H1 (cell line): ENCODE results near the gene CCL17. TPM values are rescaled to one million over a fixed set of nuclear protein-coding genes. Genes with fewer than 3 reads are reported as not detected.

ENCODE experiments used
- CTCF ChIA-PET: fragments of 300-600 bp; sonication (Branson Sonifier 250); formaldehyde crosslinking; loops from one replicate; lab custom pipeline; 2021; ENCODE audit not compliant: partially characterized antibody; lab: Charles Lee
- POLR2A ChIA-PET: fragments of 300-600 bp; sonication (Branson Sonifier 250); formaldehyde crosslinking; loops from one replicate; lab custom pipeline; 2021; ENCODE audit warnings: inconsistent platforms; ENCODE audit not compliant: partially characterized antibody; lab: Charles Lee
- DNase-seq, 2 experiments: peaks; one replicate each; pipeline versions ENCODE4 v3.0.0 to v3.0.0-alpha.2; 2010 to 2022; ENCODE audit warnings: low spot score in 2 of 2, low read depth in 1 of 2, mixed read lengths in 1 of 2
- FAIRE-seq: peaks from 2 replicates; lab custom pipeline; 2011; peaks lifted over from hg19 to GRCh38; lab: Jason Lieb, UNC
- H2AFZ ChIP-seq: 2 replicates; pipeline ENCODE4 v1.8.1; 2012; ENCODE audit warnings: low read length, inconsistent platforms
- H2AK5ac ChIP-seq: 2 replicates; pipeline ENCODE4 v1.6.1; 2013; ENCODE audit warnings: low read depth, low read length
- H2BK120ac ChIP-seq: replicated peaks from 2 replicates; pipeline ENCODE3; 2013; ENCODE audit warnings: low read depth, low read length, inconsistent platforms
- H2BK12ac ChIP-seq: 2 replicates; pipeline ENCODE4 v1.6.1; 2013; ENCODE audit warnings: low read depth, low read length
- H2BK15ac ChIP-seq: 2 replicates; pipeline ENCODE4 v1.6.1; 2013; ENCODE audit warnings: low read length
- H2BK20ac ChIP-seq: 2 replicates; pipeline ENCODE4 v1.6.1; 2013; ENCODE audit warnings: low read length
- H2BK5ac ChIP-seq: 2 replicates; pipeline ENCODE4 v1.6.1; 2013; ENCODE audit warnings: low read depth, low read length
- H3K14ac ChIP-seq: 2 replicates; pipeline ENCODE4 v1.6.1; 2013; ENCODE audit warnings: inconsistent platforms; ENCODE audit not compliant: insufficient read length
- H3K18ac ChIP-seq: 2 replicates; pipeline ENCODE4 v1.6.1; 2013; ENCODE audit warnings: low read length; ENCODE audit errors: extremely low read depth
- H3K23ac ChIP-seq: 2 replicates; pipeline ENCODE4 v1.6.1; 2013; ENCODE audit warnings: inconsistent platforms; ENCODE audit not compliant: insufficient read length
- H3K23me2 ChIP-seq: 2 replicates; pipeline ENCODE4 v1.6.1; 2013; ENCODE audit warnings: low read depth, low read length
- H3K27ac ChIP-seq: 2 replicates; pipeline ENCODE4 v1.6.1; 2011; ENCODE audit warnings: low read depth, low read length, inconsistent platforms
- H3K27me3 ChIP-seq, 4 experiments: replicated peaks in 1 of 4; 1 replicate in 1 of 4; 2 replicates in 3 of 4; pipeline versions ENCODE4 v1.6.1 to v1.8.1; 2011 to 2013; ENCODE audit warnings: low read length in 3 of 4, mild to moderate bottlenecking in 3 of 4, inconsistent platforms in 2 of 4, mixed read lengths in 2 of 4, moderate library complexity in 1 of 4; ENCODE audit not compliant: control insufficient read depth in 3 of 4, insufficient read depth in 3 of 4; ENCODE audit errors: extremely low read depth in 1 of 4
- H3K36me3 ChIP-seq, 4 experiments: 2 replicates each; pipeline versions ENCODE4 v1.6.1 to v1.8.1; 2011 to 2013; ENCODE audit warnings: mild to moderate bottlenecking in 4 of 4, low read length in 3 of 4, moderate library complexity in 2 of 4, control low read depth in 1 of 4, inconsistent platforms in 1 of 4; ENCODE audit not compliant: insufficient read depth in 4 of 4, control insufficient read depth in 2 of 4
- H3K4ac ChIP-seq: replicated peaks from 2 replicates; pipeline ENCODE3; 2013; ENCODE audit warnings: low read length, low read depth, mixed read lengths, inconsistent platforms; ENCODE audit not compliant: insufficient read length
- H3K4me1 ChIP-seq, 4 experiments: replicated peaks in 1 of 4; 1 replicate in 1 of 4; 2 replicates in 3 of 4; pipeline versions ENCODE4 v1.6.1 to v1.8.1; 2011 to 2013; ENCODE audit warnings: low read length in 3 of 4, inconsistent platforms in 2 of 4, mixed read lengths in 1 of 4; ENCODE audit not compliant: insufficient read depth in 4 of 4, control insufficient read depth in 3 of 4
- H3K4me2 ChIP-seq, 2 experiments: 2 replicates each; pipeline versions ENCODE4 v1.6.1 to v1.8.1; 2011 to 2013; ENCODE audit warnings: low read depth in 2 of 2, low read length in 2 of 2, control low read depth in 1 of 2, inconsistent platforms in 1 of 2, mild to moderate bottlenecking in 1 of 2; ENCODE audit not compliant: insufficient read depth in 1 of 2
- H3K4me3 ChIP-seq, 4 experiments: fragments of 200-600, 300-600 bp in 1 of 4; sonication (generic), shearing (Covaris generic), sonication (Bioruptor Twin) in 1 of 4; 2 replicates each; pipeline versions ENCODE4 v1.5.1 to v1.8.1; 2011 to 2016; ENCODE audit warnings: low read length in 4 of 4, low read depth in 3 of 4, control low read depth in 2 of 4, inconsistent platforms in 2 of 4, mild to moderate bottlenecking in 2 of 4, mixed read lengths in 1 of 4, moderate library complexity in 1 of 4; ENCODE audit not compliant: insufficient read depth in 2 of 4; ENCODE audit errors: extremely low read depth in 1 of 4
- H3K56ac ChIP-seq: replicated peaks from 2 replicates; pipeline ENCODE3; 2013; ENCODE audit warnings: low read depth, mild to moderate bottlenecking, mixed read lengths, low read length, inconsistent platforms; ENCODE audit not compliant: insufficient read length
- H3K79me1 ChIP-seq: 2 replicates; pipeline ENCODE4 v1.6.1; 2013; ENCODE audit warnings: low read depth, low read length, control low read depth
- H3K79me2 ChIP-seq, 2 experiments: 2 replicates each; pipeline versions ENCODE4 v1.6.1 to v1.8.1; 2012 to 2013; ENCODE audit warnings: low read length in 2 of 2, mild to moderate bottlenecking in 2 of 2, inconsistent platforms in 1 of 2; ENCODE audit not compliant: insufficient read depth in 2 of 2, control insufficient read depth in 1 of 2
- H3K9ac ChIP-seq, 4 experiments: replicated peaks in 1 of 4; 1 replicate in 1 of 4; 2 replicates in 3 of 4; pipeline versions ENCODE4 v1.6.1 to v1.8.1; 2011 to 2013; ENCODE audit warnings: low read depth in 3 of 4, low read length in 3 of 4, control low read depth in 2 of 4, mild to moderate bottlenecking in 2 of 4, moderate library complexity in 2 of 4, inconsistent platforms in 1 of 4; ENCODE audit errors: extremely low read depth in 1 of 4
- H3K9me3 ChIP-seq, 2 experiments: 2 replicates each; pipeline versions ENCODE4 v1.6.1 to v1.8.1; 2012 to 2013; ENCODE audit warnings: mild to moderate bottlenecking in 2 of 2, moderate library complexity in 2 of 2, control low read depth in 1 of 2, inconsistent platforms in 1 of 2, low read depth in 1 of 2, low read length in 1 of 2, mixed read lengths in 1 of 2; ENCODE audit not compliant: insufficient read depth in 2 of 2
- H4K20me1 ChIP-seq, 2 experiments: replicated peaks in 1 of 2; 2 replicates each; pipeline versions ENCODE3 to v1.8.1; 2011 to 2013; ENCODE audit warnings: inconsistent platforms in 2 of 2, low read length in 2 of 2, mild to moderate bottlenecking in 1 of 2; ENCODE audit not compliant: insufficient read depth in 2 of 2, control insufficient read depth in 1 of 2
- H4K5ac ChIP-seq: 2 replicates; pipeline ENCODE4 v1.6.1; 2013; ENCODE audit warnings: low read length, low read depth, mixed read lengths, inconsistent platforms; ENCODE audit not compliant: insufficient read length
- H4K8ac ChIP-seq: 2 replicates; pipeline ENCODE4 v1.8.0; 2013; ENCODE audit warnings: mild to moderate bottlenecking, moderate library complexity, low read length, inconsistent platforms; ENCODE audit not compliant: insufficient read depth; ENCODE audit errors: extremely low read depth
- H4K91ac ChIP-seq: replicated peaks from 2 replicates; pipeline ENCODE3; 2013; ENCODE audit warnings: low read length, mixed read lengths, inconsistent platforms; ENCODE audit not compliant: insufficient read length
- ATF3 ChIP-seq: IDR thresholded peaks from 2 replicates; pipeline ENCODE4 v1.6.1; 2011; ENCODE audit warnings: low read depth, mild to moderate bottlenecking, low read length; ENCODE audit not compliant: insufficient read depth
- BCL11A ChIP-seq, 2 experiments: IDR thresholded peaks; one replicate each; pipeline ENCODE4 v1.6.1; 2011; ENCODE audit warnings: low read depth in 2 of 2, low read length in 2 of 2, mild to moderate bottlenecking in 2 of 2
- CHD2 ChIP-seq: IDR thresholded peaks from 2 replicates; pipeline ENCODE4 v1.6.1; 2012; ENCODE audit warnings: low read length, improper control_type of control experiment
- JUN ChIP-seq: IDR thresholded peaks from 2 replicates; pipeline ENCODE4 v1.6.1; 2011; ENCODE audit warnings: low read depth, mild to moderate bottlenecking, improper control_type of control experiment, low read length
- JUND ChIP-seq: IDR thresholded peaks from 2 replicates; pipeline ENCODE4 v1.6.1; 2011; ENCODE audit warnings: mild to moderate bottlenecking, improper control_type of control experiment, low read length
- MAX ChIP-seq: IDR thresholded peaks from 2 replicates; pipeline ENCODE4 v1.6.1; 2012; ENCODE audit warnings: inconsistent platforms
- PHF8 ChIP-seq: fragments of 200-600 bp; sonication (generic); conservative IDR thresholded peaks from 2 replicates; pipeline ENCODE4 v1.7.1; 2012; ENCODE audit warnings: low read depth, mild to moderate bottlenecking, inconsistent platforms, low read length, moderate library complexity
- SIN3A ChIP-seq, 2 experiments: IDR thresholded peaks in 1 of 2; conservative IDR thresholded peaks in 1 of 2; 2 replicates each; pipeline ENCODE4 v1.6.1; 2011 to 2012; ENCODE audit warnings: low read length in 2 of 2, improper control_type of control experiment in 1 of 2, low read depth in 1 of 2, mild to moderate bottlenecking in 1 of 2
- SP4 ChIP-seq: IDR thresholded peaks from 2 replicates; pipeline ENCODE4 v1.6.1; 2012; ENCODE audit warnings: low read length, inconsistent platforms
- WGBS, 2 experiments: shearing (Covaris generic) in 1 of 2; methylation state at CpG; one replicate each; pipeline versions ENCODE4 v1.1.6 to v1.1.7; 2013 to 2015; ENCODE audit warnings: low lambda C conversion rate in 2 of 2, mixed read lengths in 2 of 2, inconsistent platforms in 1 of 2, low coverage in 1 of 2, missing lambda C conversion rate in 1 of 2; ENCODE audit not compliant: insufficient replicate concordance in 2 of 2, insufficient coverage in 1 of 2, insufficient read length in 1 of 2; ENCODE audit errors: extremely low coverage in 1 of 2, missing lambda C conversion rate in 1 of 2; 5-methylcytosine and 5-hydroxymethylcytosine counted together
- polyA plus RNA-seq, 7 experiments: library from polyadenylated mRNA; depleted of rRNA in 3 of 7; stranded (reverse) in 5 of 7; unstranded in 2 of 7; fragments of >200 nt in 5 of 7; fragments of 200-250 nt in 2 of 7; gene quantifications; 1 replicate in 5 of 7; 2 replicates in 1 of 7; 4 replicates in 1 of 7; pipeline versions ENCODE4 v1.2.1 to v1.2.3, GENCODE V29; 2011 to 2013; ENCODE audit warnings: missing spikeins in 2 of 7, mixed read lengths in 2 of 7
- total RNA-seq: library from RNA; stranded (reverse); fragmentation: NEBNext Ultra II Directional; extraction: Animal tissue kit (Norgen Biotek cat#: 25700); gene quantifications from 2 replicates; pipeline ENCODE4 v1.2.1, GENCODE V29; 2021

Gene CCL17
- total and polyA plus RNA-seq, 2 of the 8 experiments (the other 6 are each of a cell fraction or from before 2014, with no cell fraction given), result not detected

GRCh38 chr16:57411362-57411976 lies 6.9 kb downstream of the CCL17 start:
- TF ChIP-seq CHD2 (no peak), SP4 (no peak), BCL11A (IDR thresholded peaks at IDR 0.05; ENCODE audit: low read depth in 2 of 2, low read length in 2 of 2) (no peak), SIN3A (conservative IDR thresholded peaks at IDR 0.05 in 1 of 2, IDR thresholded peaks at IDR 0.05 in 1 of 2; ENCODE audit: low read depth in 1 of 2, low read length in 2 of 2) (no peak), MAX (no peak), JUND (no peak), ATF3 (no peak), PHF8 (no peak), JUN (no peak)
- H4K20me1 ChIP-seq, result peaks cover 0 to 4% of the 10 kb centered on the region in 2 experiments
- no peak overlapping the region; a peak in 1 of 7 replicates for H3K9ac ChIP-seq
- H3K56ac ChIP-seq, result no peak overlapping the region
- no peaks in the 10 kb centered on the region for H3K79me1 ChIP-seq
- no peak overlapping the region for H3K4ac ChIP-seq
- no peak overlapping the region; the same call in 1 of the 2 replicates for H3K18ac ChIP-seq
- H2BK5ac ChIP-seq, result no peak overlapping the region
- WGBS, 2 experiments, result 78% methylated on average over 10 of the region's 12 CpGs; no CpG with 5 or more reads in 1 of the 2 experiments
- no peak overlapping the region for H2BK12ac ChIP-seq
- no peaks in the 10 kb centered on the region for H3K79me2 ChIP-seq
- no peaks in the 10 kb centered on the region for H3K36me3 ChIP-seq
- no peak overlapping the region for H4K91ac ChIP-seq
- DNase-seq (no peak), FAIRE-seq (no peak)
- H2BK20ac ChIP-seq, result no peak overlapping the region
- no peaks in the 10 kb centered on the region for H3K27me3 ChIP-seq
- H4K8ac ChIP-seq, result no peak overlapping the region
- H2BK120ac ChIP-seq, result no peak overlapping the region
- H3K4me3 ChIP-seq, result no peak overlapping the region
- no peaks in the 10 kb centered on the region; a peak in 1 of 4 replicates for H3K9me3 ChIP-seq
- H2AFZ ChIP-seq, result no peak overlapping the region; the same call in 1 of the 2 replicates
- H2AK5ac ChIP-seq, result no peak overlapping the region
- no peak overlapping the region for H2BK15ac ChIP-seq
- H3K23ac ChIP-seq, result no peak overlapping the region
- H3K14ac ChIP-seq, result no peak overlapping the region
- H3K27ac ChIP-seq, result no peak overlapping the region
- POLR2A ChIA-PET, result no interaction called here
- H4K5ac ChIP-seq, result no peak overlapping the region
- peaks cover 12% of the 10 kb centered on the region; the same call in 1 of the 2 replicates for H3K23me2 ChIP-seq
- peaks cover 0 to 8% (median 2%) of the 10 kb centered on the region in 4 experiments; a peak in 4 of 7 replicates for H3K4me1 ChIP-seq
- no peak overlapping the region for H3K4me2 ChIP-seq
- CTCF ChIA-PET, result interaction anchor here (0.6 to 19.2 kb wide), 9 partner anchors 10 to 386 kb away, joined by 3 to 513 read pairs (median 4); no protein-coding TSS in a partner anchor
